HTERT RPE-1 (cell line): ENCODE results near the gene GLTPD2.

Experiments
- in situ Hi-C: fragments of 300-500 bp; cut with MboI; formaldehyde crosslinking; loops from 4 replicates; pipeline ENCODE4 v1.14.3; 2020; ENCODE audit warnings: low sequenced_read_pairs

Gene GLTPD2

DNA sequence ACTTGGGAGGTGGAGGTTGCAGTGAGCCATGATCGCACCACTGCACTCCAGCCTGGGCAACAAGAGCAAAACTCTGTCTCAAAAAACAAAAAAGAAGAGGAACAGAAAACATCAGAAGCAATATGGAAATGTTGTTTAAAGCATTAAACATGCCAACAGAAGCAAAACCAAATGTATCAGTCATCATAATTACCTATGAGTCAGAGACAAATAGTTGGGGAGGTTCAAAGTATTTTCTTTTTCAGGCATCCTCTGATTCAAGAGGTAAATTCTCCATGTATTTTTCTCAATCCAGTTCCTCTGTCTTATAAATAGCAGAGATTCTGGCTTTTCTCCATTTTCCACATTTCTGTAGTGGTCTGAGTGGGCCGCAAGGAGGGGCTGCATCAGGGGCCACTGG is 19.1 kb upstream of the GLTPD2 start:
- in situ Hi-C loops: no loop called here

DNA sequence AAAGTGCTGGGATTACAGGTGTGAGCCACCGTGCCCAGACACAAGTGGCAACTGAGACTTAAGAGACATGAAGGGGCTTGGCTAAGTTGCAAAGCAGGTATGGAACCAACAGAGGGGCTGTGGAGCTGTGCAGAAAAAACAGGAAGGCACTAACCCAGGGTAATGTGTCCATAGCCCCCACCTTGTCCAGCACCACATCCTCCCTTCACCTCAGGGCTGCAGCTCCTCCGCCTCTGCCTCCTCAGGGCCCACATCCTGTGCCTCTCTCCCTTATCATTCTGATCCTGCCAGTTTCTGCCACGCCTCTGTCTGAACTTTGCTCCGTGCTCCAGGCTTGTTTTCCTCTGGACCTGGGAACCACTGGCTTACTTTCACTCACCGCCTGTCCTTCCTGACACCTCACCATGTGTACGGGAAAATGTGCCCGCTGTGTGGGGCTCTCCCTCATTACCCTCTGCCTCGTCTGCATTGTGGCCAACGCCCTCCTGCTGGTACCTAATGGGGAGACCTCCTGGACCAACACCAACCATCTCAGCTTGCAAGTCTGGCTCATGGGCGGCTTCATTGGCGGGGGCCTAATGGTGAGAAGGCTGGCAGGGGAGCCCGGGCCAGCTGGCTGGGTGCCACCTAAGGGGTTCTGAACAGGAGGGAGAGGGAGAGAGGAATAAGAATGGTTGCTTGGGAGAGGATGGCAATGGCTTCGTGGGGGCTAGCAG is 17.1 kb upstream of the GLTPD2 start, which contains the start of gene TM4SF5:
TSS of gene TM4SF5 (plus strand) at position 368 of the 716 bp plus-strand sequence. CDS start at position 405, 37 bp downstream.
- in situ Hi-C loops: no loop called here

DNA sequence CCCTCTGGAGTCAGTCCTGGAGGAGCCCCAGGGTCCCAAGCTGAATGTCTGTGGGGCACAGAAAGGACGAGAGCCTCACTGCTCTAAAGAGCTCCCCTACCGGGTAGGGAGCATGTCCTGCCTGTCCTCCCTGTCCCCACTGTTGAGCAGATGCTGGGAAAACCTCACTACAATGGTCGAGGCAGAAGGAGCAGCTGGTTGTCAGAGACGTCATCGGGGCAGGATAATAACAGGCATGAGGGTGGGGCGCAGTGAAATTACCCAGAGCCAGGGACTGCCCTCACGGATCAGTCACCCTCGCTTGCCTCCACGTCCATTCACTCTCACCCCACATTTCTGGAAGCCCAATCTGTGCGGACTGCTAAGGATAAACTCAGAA is 16.5 kb upstream of the GLTPD2 start:
- in situ Hi-C loops: no loop called here

DNA sequence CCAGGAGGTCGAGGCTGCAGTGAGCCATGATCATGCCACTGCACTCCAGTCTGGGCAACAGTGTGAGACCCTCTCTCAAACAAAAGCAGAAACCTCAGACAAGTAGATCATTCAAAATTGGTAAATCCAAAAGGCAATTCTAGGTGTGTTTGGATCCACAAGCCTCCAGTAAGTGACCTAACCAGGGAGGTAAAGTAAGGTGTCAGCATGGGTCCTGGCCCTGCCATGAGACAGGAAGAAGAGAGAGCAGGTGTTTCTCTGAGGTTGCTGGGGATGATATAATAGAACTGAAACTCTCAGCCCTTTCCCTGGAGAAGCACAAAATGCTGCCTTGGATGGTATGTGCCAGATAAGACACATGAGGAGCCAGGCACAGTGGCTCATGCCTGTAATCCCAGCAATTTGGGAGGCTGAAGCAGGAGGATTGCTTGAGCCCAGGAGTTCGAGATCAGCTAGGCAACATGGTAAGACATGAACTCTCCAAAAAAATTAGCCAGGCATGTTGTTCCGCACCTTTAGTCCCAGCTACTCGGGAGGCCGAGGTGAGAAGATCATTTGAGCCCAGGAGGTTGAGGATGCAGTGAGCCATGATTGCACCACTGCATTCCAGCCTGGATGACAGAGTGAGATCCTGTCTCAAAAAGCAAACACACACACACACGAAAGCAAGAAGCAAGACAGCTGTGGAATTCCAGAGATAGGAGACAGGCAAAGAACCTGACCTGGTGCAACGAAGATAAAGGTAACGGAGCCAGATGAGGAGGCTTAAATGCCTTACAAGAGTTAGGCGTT is 10.6 kb upstream of the GLTPD2 start:
- in situ Hi-C loops: no loop called here

DNA sequence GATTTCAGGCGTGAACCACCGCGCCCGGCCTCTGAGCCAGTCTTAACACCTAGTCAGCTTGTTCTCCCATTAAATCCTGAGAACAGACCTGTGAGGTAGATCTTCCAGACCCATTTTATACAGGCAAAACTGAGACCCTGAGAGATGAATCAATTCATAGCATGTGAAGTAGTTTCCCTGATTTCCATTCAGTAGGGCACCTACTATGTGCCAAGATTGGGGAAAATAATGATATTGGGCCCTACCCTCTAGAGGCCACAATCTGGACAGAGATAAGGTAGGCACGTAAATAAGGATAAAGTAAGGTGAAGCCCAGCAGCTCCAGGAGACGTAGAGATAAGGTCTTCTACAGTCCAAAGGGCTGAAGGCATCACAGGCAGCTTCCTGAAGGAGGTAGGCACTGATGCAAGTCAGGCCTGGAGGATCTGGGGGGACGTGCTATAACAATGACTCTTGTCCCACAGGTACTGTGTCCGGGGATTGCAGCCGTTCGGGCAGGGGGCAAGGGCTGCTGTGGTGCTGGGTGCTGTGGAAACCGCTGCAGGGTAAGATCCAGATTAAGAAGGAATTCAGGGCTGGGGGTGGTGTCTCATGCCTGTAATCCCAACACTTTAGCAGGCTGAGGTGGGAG is 8.3 kb upstream of the GLTPD2 start:
- in situ Hi-C loops: no loop called here

DNA sequence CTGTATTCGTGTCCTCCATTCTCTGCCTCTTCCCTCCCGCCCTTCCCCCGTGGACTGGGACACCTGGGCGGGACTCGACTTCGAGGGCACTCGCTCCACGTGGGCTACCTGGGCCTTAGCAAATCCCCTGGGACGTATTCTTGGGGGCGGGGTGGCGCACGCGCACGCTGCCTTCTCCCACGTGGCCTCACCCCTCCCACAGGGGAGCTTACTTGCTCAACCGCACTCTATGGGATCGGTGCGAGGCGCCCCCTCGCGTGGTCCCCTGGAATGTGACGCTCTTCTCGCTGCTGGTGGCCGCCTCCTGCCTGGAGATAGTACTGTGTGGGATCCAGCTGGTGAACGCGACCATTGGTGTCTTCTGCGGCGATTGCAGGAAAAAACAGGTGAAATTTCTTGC is 6.1 kb upstream of the GLTPD2 start:
- in situ Hi-C loops: no loop called here

DNA sequence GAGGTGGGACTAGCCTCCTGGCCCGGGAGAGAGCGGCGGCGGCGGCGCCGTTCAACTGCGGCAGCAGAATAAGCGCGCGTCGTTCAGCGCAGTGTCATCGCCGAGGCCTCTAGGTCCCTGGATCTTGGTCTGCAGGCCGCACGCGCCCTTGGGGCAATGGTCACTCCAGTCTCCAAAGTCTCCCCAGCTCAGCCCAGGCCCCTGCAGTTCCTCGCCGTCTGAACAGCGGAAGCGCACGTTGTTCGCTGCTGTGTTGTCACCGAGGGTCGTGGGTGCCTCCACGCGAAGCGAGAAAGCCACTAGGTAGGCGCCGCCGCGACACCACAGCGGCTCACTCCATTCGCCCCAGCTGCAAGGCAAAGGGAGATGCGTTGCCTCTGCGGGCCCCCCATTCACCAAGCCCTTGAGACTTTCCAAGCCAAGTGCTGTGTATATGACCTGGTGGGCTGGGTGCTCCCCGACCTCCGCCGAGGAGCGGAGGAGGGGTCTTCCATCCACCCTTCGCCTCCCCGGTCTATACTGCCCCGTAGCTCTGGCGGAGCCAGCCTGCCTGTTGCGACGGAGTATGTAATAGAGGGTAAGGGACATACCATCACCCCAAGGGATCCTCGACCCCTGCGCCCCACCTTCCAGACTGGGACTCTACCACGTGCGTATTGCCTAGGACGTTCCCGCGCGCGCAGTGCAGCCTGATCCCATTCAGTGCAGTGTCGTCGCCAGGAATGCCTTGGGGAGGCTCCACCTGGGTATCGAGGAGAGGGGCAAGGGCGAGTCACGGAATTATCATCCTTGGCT is 3.3 kb upstream of the GLTPD2 start:
- in situ Hi-C loops: no loop called here

DNA sequence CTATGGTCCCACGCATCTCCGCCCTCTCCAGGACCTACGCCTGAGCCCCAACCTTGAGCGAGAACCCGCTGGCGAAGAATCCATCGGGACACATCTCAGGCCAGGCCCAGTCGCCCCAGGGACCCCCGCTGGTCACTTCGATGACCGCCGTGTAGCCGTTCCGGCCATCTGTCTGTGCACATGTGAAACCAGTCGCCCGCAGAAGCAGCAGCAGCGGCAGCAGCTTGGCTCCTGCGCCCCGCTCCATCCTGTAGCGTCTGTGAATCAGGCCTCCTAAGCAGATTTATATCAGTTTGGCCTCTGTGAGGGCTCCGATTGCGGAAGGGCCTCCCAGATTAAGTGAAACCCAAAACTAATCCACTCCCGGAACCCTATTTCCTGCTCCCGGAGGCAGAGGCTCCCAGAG is 2.7 kb upstream of the GLTPD2 start, which contains the start of gene VMO1:
TSS of gene VMO1 (minus strand) at position 259 of the 406 bp plus-strand sequence. CDS start at position 247, 12 bp downstream.
- in situ Hi-C loops: no loop called here

DNA sequence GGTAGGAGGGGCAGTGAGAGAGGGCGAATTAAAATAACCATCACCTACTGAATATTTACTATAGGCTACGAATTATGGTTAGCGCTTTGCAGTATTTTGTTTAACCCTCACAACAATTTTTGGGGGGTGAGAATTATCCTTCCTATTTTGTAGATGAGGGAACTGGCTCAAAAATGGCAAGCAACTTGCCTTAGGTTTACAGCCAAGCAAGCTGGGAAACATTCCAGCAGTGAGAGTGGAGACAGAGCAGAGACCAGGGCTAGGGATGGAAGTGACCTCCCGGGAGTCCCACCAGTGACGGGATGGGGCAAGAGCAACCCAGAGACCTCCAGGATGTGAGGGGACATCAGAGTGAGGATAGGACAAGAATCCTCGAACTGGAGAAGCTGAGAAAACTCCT is 2.2 kb upstream of the GLTPD2 start:
- in situ Hi-C loops: no loop called here

DNA sequence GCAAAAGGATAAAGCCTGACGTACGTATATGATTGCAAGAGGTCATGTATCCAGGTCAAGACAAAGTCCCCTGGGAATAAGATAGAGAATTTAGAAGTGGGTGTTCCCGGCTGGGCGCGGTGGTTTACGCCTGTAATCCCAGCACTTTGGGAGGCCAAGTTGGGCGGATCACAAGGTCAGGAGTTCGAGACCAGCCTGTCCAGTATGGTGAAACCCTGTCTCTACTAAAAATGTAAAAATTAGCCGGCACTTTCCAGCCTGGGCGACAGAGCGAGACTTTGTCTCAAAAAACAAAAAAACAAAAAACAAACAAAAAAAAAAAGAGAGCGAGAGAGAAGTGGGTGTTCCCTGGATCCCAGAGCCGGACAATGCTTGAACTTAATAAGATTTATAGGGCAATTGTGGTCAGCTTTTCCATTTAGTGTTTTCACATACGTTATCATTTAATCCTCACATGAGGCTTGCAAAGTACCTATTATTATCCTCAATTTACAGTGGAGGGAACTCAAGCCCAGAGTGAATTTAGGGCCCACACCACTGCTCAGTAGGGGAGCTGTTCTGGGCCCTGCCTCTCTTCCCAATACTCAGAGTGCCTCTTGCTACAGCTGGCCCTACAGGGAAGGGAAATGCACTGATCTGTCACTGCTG is 481 bp upstream of the GLTPD2 start:
- in situ Hi-C loops: no loop called here

DNA sequence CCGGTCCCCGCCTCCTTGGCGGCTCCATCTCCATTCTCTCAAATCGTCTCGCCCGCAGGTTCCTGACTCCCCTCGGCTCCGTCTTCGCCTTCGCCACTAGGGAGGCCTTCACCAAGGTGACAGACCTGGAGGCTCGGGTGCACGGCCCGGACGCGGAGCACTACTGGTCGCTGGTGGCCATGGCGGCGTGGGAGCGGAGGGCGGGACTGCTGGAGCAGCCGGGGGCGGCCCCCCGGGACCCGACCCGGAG is 862 bp downstream of the GLTPD2 start:
- in situ Hi-C loops: no loop called here

DNA sequence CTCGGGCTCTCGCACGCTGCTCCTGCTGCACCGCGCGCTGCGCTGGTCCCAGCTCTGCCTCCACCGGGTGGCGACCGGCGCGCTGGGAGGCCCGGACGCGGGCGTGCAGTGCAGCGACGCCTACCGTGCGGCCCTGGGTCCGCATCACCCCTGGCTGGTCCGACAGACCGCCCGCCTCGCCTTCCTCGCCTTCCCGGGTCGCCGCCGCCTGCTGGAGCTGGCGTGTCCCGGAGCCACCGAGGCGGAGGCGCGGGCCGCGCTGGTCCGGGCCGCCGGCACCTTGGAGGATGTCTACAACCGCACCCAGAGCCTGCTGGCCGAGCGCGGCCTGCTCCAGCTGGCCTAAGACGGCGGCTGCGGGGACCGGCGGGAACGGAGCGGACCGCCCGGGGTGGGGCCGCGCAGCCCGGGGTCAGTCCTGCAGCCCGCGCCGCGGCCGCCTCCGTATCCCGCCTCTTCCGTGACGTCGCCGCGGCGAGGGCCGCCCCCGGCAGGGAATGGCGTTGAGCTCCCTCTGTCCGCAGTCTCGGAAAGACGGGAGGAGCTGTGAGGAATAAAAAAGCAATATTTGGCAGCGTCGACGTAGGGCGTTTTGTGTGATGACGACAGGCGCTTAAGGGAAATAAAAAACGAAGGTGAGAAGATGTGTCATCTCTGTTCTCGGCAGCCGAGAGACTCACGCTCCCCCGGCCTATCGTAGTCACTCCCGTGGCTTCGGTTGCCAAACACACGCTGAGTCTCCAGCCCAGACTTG is 1.4 kb downstream of the GLTPD2 start:
- in situ Hi-C loops: no loop called here

DNA sequence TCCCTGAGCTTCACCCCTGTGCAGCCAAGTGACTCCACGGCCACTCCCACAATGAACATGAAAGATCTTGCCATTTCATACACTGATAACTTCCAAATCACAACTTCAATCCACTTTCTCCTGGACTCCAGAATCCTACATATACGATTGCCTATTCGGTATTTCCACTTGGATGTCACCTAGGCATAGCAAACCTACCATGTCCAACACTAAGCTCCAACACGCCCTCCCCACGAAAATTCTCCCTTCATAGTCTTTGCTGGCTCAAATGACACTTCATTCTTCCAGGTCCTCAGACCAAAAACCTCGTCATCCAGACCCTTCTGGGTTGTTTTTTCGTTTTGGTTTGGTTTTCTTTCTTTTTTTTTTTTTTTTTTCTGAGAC is 1.9 kb downstream of the GLTPD2 start:
- in situ Hi-C loops: no loop called here

DNA sequence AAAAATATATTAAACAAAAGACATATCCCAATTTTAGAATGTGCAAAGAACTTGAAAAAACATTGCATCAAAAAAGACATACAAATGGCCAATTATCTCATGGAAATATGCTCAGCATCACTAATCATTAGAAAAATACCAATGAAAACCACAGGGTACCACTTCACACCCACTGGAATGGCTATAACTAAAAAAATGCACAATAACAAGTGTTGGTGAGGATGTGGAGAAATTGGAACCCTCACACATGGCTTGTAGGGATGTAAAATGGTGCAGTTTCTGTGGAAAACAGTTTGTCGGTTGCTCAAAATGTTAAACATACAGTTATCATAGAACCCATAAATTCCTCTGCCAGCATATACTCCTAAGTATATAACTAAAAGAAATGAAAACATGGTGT is 6.4 kb downstream of the GLTPD2 start:
- in situ Hi-C loops: no loop called here

DNA sequence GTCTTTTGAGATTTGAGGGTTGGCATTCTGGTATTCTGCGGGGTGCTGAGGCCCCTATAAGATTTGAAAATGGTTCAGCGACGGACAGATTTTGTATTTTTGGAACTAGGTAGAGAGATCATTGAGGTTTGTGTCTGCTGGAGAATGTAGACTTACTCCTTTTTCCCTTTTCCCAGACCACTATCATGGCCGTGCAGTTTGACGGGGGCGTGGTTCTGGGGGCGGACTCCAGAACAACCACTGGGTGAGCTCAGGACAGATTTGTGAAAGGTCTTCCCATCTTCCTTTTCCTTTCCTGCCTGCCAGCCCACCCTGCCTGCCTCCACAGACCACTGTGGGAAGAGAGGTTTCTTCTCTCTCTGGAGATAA is 7.8 kb downstream of the GLTPD2 start:
- in situ Hi-C loops: no loop called here

DNA sequence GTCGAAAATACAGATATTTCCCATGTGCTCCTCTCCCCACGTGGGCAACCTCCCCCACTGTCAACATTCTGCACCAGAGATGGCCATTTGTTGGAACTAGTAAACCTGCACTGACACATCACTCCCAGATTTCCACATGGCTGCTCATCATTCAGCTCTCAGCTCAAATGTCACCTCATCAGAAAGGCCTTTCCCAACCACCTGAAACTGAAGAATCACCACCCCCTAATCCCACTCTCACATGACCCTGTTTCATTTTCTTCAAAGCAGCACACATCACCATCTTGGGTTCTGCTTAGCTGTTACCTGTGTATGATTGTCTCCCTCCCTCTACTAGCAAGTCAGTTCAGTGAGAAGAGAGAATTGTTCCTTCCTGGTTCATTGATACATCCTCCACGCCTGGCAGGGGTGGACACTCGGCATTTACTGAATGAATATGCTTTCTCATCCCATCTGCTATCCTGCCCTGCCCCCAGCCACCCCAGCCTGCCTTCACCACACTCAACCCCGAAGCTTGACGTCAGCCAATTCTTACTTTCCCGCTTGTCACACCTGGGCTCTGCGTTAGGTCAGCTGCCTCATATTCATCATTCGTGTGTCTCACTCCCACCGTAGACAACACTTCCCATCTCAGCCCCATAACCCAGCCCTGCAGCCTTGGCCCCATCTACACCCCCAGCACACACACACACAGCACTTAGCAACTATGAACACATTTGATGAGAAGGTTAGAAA is 11.9 kb downstream of the GLTPD2 start:
- in situ Hi-C loops: no loop called here

DNA sequence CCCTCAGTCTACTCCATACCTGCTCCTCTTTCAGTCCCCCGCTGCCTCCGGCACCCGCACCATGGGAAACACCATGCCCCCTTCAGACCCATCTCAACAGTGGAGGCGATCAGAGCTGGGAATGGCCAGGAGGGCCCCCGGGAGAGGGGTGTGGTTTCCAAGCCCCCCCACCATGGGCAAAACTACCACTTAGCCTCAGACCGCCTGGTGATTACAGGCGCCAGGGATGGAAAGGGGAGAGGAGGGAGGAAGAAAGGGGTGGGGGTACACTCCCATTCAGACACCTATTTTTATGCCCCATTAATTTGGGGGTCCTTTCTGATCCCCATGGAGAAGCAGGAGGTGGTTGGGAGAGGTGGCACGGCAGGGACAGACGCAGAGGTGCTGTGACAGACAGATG is 13.5 kb downstream of the GLTPD2 start, which contains the start of gene C17orf114:
TSS of gene C17orf114 (minus strand) at position 101 of the 400 bp plus-strand sequence.
- in situ Hi-C loops: no loop called here

DNA sequence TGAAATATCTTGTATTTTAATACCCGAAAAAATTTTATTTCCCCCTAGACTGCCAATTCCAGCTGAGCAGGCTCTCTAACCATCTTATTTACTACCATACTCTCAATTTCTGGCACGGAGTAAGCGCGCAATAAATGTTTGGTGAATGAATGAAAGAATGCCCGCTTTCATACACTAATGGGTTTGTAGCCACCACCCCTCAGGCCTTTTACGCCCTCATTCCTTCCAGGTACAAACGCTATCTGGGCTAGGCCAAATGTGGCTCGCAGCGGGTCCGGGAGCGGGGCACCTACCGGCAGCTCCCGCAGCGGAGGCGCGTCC is 17.7 kb downstream of the GLTPD2 start:
- in situ Hi-C loops: no loop called here

DNA sequence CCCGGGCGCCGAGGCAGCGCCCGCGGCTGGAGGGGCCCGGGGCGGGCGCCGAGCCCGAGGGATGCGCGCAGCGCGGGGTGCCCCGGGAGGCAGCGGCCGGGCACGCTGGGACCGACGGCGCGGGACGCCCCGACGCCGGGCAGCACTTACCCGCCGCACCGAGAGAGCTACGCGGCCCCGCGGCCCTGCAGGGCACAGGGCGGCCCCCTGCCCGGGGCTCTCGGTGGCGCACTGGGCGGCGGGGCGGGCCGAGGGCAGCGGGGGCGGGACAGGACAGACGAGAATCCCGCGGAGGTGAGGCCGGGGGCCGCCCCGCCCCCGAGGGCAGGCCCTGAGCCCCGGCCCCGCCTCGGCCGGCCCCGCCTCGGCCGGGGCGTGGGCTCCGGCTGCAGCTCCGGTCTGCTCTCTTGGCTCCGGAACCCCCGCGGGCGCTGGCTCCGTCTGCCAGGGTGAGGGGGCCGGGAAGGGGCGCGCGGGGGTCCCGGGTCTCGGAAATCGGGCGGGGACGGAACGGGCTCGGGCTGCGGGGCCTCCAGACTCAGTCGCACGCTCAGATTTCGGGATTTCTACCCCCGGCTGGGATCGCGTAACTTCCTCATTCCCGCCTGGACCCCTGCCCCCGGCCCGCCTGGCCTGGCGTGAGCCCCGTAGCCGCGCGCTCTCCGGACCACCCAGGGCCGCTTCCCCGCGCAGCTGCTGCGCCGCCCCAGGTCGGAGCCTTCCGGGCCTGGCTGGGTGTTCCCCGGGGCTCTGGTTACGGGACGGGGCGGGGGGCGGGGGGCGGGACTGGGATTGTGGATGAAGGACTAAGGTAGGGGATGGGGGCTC is 18.2 kb downstream of the GLTPD2 start, which contains the start of gene PLD2:
TSS of gene PLD2 (plus strand) at position 376 of the 828 bp plus-strand sequence. CDS start 621 bp downstream, outside the sequence.
- in situ Hi-C loops: no loop called here
